IMR-90 (cell line): ENCODE measurements around the gene ZFAND6. TPM values are rescaled to one million over a fixed set of nuclear protein-coding genes. Genes with fewer than 3 reads are reported as not detected.

ENCODE experiments used
- ATAC-seq: fragments of 200-7000 bp; cut with Tn5 transposase; 2 replicates; pipeline ENCODE4 v1.9.1; 2020; ENCODE audit warnings: low read depth, mild to moderate bottlenecking, moderate library complexity
- BruUV-seq: library from RNA; stranded (reverse); fragments of 400-500 nt; replicated peaks from 2 replicates; lab custom pipeline; 2021; lab: Mats Ljungman, UMichigan
- CTCF ChIA-PET: fragments of 300-600 bp; formaldehyde crosslinking; extraction: SDS; loops from one replicate; lab custom pipeline; 2021; ENCODE audit warnings: antibody characterized with exemption; lab: Yijun Ruan, JAX
- POLR2A ChIA-PET: fragments of 300-600 bp; sonication (Branson Sonifier 250); formaldehyde crosslinking; loops from one replicate; lab custom pipeline; 2022; ENCODE audit warnings: antibody characterized with exemption; ENCODE audit not compliant: unreplicated experiment; lab: Charles Lee
- DNase-seq: peaks from one replicate; pipeline ENCODE4 v3.0.0; 2013
- H2AFZ ChIP-seq: replicated peaks from 2 replicates; pipeline ENCODE3; 2013; ENCODE audit warnings: low read length, mild to moderate bottlenecking; ENCODE audit not compliant: poor library complexity
- H2AK5ac ChIP-seq: 2 replicates; pipeline ENCODE4 v1.6.1; 2013; ENCODE audit warnings: low read depth, low read length, inconsistent platforms
- H2AK9ac ChIP-seq: replicated peaks from 2 replicates; pipeline ENCODE3; 2013; ENCODE audit warnings: mild to moderate bottlenecking, low read depth, low read length, moderate library complexity; ENCODE audit not compliant: poor library complexity
- H2BK120ac ChIP-seq: 2 replicates; pipeline ENCODE4 v1.6.1; 2013; ENCODE audit warnings: low read depth, low read length, inconsistent platforms
- H2BK15ac ChIP-seq: 3 replicates; pipeline ENCODE4 v1.6.1; 2013; ENCODE audit warnings: low read depth, low read length, inconsistent platforms
- H2BK20ac ChIP-seq: 2 replicates; pipeline ENCODE4 v1.6.1; 2013; ENCODE audit warnings: low read depth, mild to moderate bottlenecking, inconsistent platforms, low read length, moderate library complexity
- H2BK5ac ChIP-seq: 2 replicates; pipeline ENCODE4 v1.6.1; 2013; ENCODE audit warnings: mild to moderate bottlenecking, low read depth, low read length, inconsistent platforms; ENCODE audit not compliant: poor library complexity, severe bottlenecking
- H3K14ac ChIP-seq: replicated peaks from 2 replicates; pipeline ENCODE4 v1.6.1; 2013; ENCODE audit warnings: low read depth, low read length, inconsistent platforms
- H3K18ac ChIP-seq: 2 replicates; pipeline ENCODE4 v1.6.1; 2013; ENCODE audit warnings: low read depth, low read length, control low read depth
- H3K23ac ChIP-seq: 2 replicates; pipeline ENCODE4 v1.6.1; 2013; ENCODE audit warnings: low read depth, low read length, inconsistent platforms
- H3K27ac ChIP-seq: 2 replicates; pipeline ENCODE4 v1.5.1; 2013; ENCODE audit warnings: mild to moderate bottlenecking, control low read depth, low read length; ENCODE audit not compliant: insufficient read depth
- H3K27me3 ChIP-seq: 2 replicates; pipeline ENCODE4 v1.6.1; 2013; ENCODE audit warnings: low read length; ENCODE audit not compliant: control insufficient read depth, insufficient read depth
- H3K36me3 ChIP-seq: 2 replicates; pipeline ENCODE4 v1.6.1; 2013; ENCODE audit warnings: low read length, mixed read lengths; ENCODE audit not compliant: control insufficient read depth, insufficient read depth
- H3K4ac ChIP-seq: 2 replicates; pipeline ENCODE4 v1.6.1; 2013; ENCODE audit warnings: low read depth, low read length, inconsistent platforms
- H3K4me1 ChIP-seq: 2 replicates; pipeline ENCODE4 v1.6.1; 2013; ENCODE audit warnings: low read length, mixed read lengths; ENCODE audit not compliant: control insufficient read depth, insufficient read depth
- H3K4me2 ChIP-seq: 2 replicates; pipeline ENCODE4 v1.6.1; 2013; ENCODE audit warnings: low read depth, mild to moderate bottlenecking, control low read depth, low read length, moderate library complexity
- H3K4me3 ChIP-seq: 2 replicates; pipeline ENCODE4 v1.5.1; 2013; ENCODE audit warnings: low read depth, mild to moderate bottlenecking, control low read depth, low read length, moderate library complexity; ENCODE audit not compliant: insufficient read depth
- H3K56ac ChIP-seq: 2 replicates; pipeline ENCODE4 v1.6.1; 2013; ENCODE audit warnings: low read length, inconsistent platforms; ENCODE audit not compliant: insufficient read depth; ENCODE audit errors: extremely low read depth
- H3K79me1 ChIP-seq, 2 experiments: 2 replicates each; pipeline ENCODE4 v1.6.1; 2013; ENCODE audit warnings: low read length in 2 of 2, inconsistent platforms in 1 of 2, low read depth in 1 of 2
- H3K9ac ChIP-seq: 2 replicates; pipeline ENCODE4 v1.6.1; 2013; ENCODE audit warnings: low read depth, low read length, control low read depth
- H3K9me1 ChIP-seq: 2 replicates; pipeline ENCODE4 v1.6.1; 2013; ENCODE audit warnings: low read length, inconsistent platforms; ENCODE audit not compliant: insufficient read depth
- H3K9me3 ChIP-seq: 2 replicates; pipeline ENCODE4 v1.6.1; 2013; ENCODE audit warnings: low read length; ENCODE audit not compliant: control insufficient read depth, insufficient read depth
- H4K20me1 ChIP-seq: 2 replicates; pipeline ENCODE4 v1.6.1; 2013; ENCODE audit warnings: low read length, inconsistent platforms; ENCODE audit not compliant: insufficient read depth
- H4K5ac ChIP-seq: 2 replicates; pipeline ENCODE4 v1.6.1; 2013; ENCODE audit warnings: mild to moderate bottlenecking, low read depth, low read length, control low read depth
- H4K8ac ChIP-seq, 2 experiments: 2 replicates each; pipeline ENCODE4 v1.6.1; 2013; ENCODE audit warnings: low read depth in 2 of 2, low read length in 2 of 2, control low read depth in 1 of 2, inconsistent platforms in 1 of 2
- H4K91ac ChIP-seq: 2 replicates; pipeline ENCODE4 v1.6.1; 2013; ENCODE audit warnings: low read depth, low read length, inconsistent platforms; ENCODE audit not compliant: insufficient read depth
- CEBPB ChIP-seq: IDR thresholded peaks from 2 replicates; pipeline ENCODE4 v1.6.1; 2012; ENCODE audit warnings: low read depth, low read length, improper control_type of control experiment
- CHD1 ChIP-seq: IDR thresholded peaks from 2 replicates; pipeline ENCODE4 v1.6.1; 2012; ENCODE audit warnings: low read depth, low read length, improper control_type of control experiment
- ELK1 ChIP-seq: fragments of 150-350 bp; IDR thresholded peaks from 2 replicates; pipeline ENCODE4 v1.6.1; 2016; ENCODE audit warnings: low read depth, mild to moderate bottlenecking, low read length, moderate library complexity, borderline replicate concordance
- FOS ChIP-seq: fragments of 150-350 bp; IDR thresholded peaks from 2 replicates; pipeline ENCODE4 v1.6.1; 2016; ENCODE audit warnings: low read depth, low read length
- MAFK ChIP-seq: IDR thresholded peaks from 2 replicates; pipeline ENCODE4 v1.6.1; 2012; ENCODE audit warnings: low read depth, low read length, improper control_type of control experiment
- MAZ ChIP-seq: IDR thresholded peaks from 2 replicates; pipeline ENCODE4 v1.6.1; 2012; ENCODE audit warnings: low read depth, mild to moderate bottlenecking, low read length, improper control_type of control experiment, moderate library complexity, borderline replicate concordance
- MXI1 ChIP-seq: IDR thresholded peaks from 2 replicates; pipeline ENCODE4 v1.6.1; 2012; ENCODE audit warnings: low read depth, mild to moderate bottlenecking, low read length, moderate library complexity, borderline replicate concordance
- NFE2L2 ChIP-seq: fragments of 150-350 bp; IDR thresholded peaks from 2 replicates; pipeline ENCODE4 v1.6.1; 2016; ENCODE audit warnings: low read depth, mild to moderate bottlenecking, low read length
- POLR2A ChIP-seq: IDR thresholded peaks from 2 replicates; pipeline ENCODE4 v1.6.1; 2012; ENCODE audit warnings: mild to moderate bottlenecking, low read depth, low read length
- RAD21 ChIP-seq: IDR thresholded peaks from 2 replicates; pipeline ENCODE4 v1.6.1; 2012; ENCODE audit warnings: low read length, improper control_type of control experiment
- RCOR1 ChIP-seq: IDR thresholded peaks from 2 replicates; pipeline ENCODE4 v1.6.1; 2012; ENCODE audit warnings: mild to moderate bottlenecking, low read length, improper control_type of control experiment; ENCODE audit not compliant: insufficient replicate concordance
- RFX5 ChIP-seq: IDR thresholded peaks from 2 replicates; pipeline ENCODE4 v1.8.0; 2012; ENCODE audit warnings: low read depth, mild to moderate bottlenecking, low read length, moderate library complexity
- SMC3 ChIP-seq: fragments of 150-350 bp; IDR thresholded peaks from 2 replicates; pipeline ENCODE4 v1.6.1; 2016; ENCODE audit warnings: low read depth, mild to moderate bottlenecking, antibody characterized with exemption, low read length, moderate library complexity
- WGBS, 2 experiments: methylation state at CpG; one replicate each; pipeline versions ENCODE4 v1.1.5 to v1.1.7; 2013; ENCODE audit warnings: missing lambda C conversion rate in 2 of 2; ENCODE audit not compliant: insufficient read length in 1 of 2; ENCODE audit errors: extremely low coverage in 2 of 2; 5-methylcytosine and 5-hydroxymethylcytosine counted together
- dilution Hi-C: fragments of 300-500 bp; cut with HindIII; formaldehyde crosslinking; loops from one replicate; pipeline ENCODE4 v1.14.3; 2018; ENCODE audit warnings: low sequenced_read_pairs; ENCODE audit not compliant: unreplicated experiment
- in situ Hi-C: fragments of 300-500 bp; cut with MboI; formaldehyde crosslinking; loops from 3 replicates; pipeline ENCODE4 v1.14.3; 2019; ENCODE audit warnings: low sequenced_read_pairs, inconsistent platforms, mixed read lengths
- intact Hi-C: fragments of 100-400 bp; cut with micrococcal nuclease; formaldehyde crosslinking; loops from 2 replicates; pipeline ENCODE4 v1.10.0; 2022
- polyA plus RNA-seq, 3 experiments: library from polyadenylated mRNA; depleted of rRNA; stranded (reverse); fragments of >200 nt; gene quantifications; 2 replicates each; pipeline ENCODE4 v1.2.3, GENCODE V29; 2012; ENCODE audit warnings: low replicate concordance in 1 of 3
- total RNA-seq: library from RNA; depleted of rRNA; stranded (reverse); fragments of >200 nt; gene quantifications from 2 replicates; pipeline ENCODE4 v1.2.3, GENCODE V29; 2012
- TF ChIP-seq, protein P1 (sequence below): fragments of 150-350 bp; IDR thresholded peaks from 2 replicates; pipeline ENCODE4 v1.6.1; 2017; ENCODE audit warnings: mild to moderate bottlenecking, antibody characterized with exemption, low read length, low read depth
- TF ChIP-seq, protein P2 (sequence below): conservative IDR thresholded peaks from 2 replicates; pipeline ENCODE4 v1.5.1; 2012; ENCODE audit warnings: mild to moderate bottlenecking, low read depth, low read length, improper control_type of control experiment

Gene ZFAND6
- total and polyA plus RNA-seq, 2 of the 4 experiments (the other 2 are of a cell fraction), result 77.5 to 96.4 TPM

GRCh38 chr15:80028937-80029336 lies 30.5 kb upstream of the ZFAND6 start:
- Histone ChIP-seq H3K4me1 (peaks cover 8% of the 10 kb centered on the region), H2BK120ac (no peak overlapping the region), H3K14ac (no peak overlapping the region), H3K4me3 (no peak overlapping the region), H3K27me3 (no peaks in the 10 kb centered on the region), H2BK15ac (no peak overlapping the region), H4K91ac (no peak overlapping the region), H2BK5ac (no peak overlapping the region), H3K9ac (no peak overlapping the region), H3K9me1 (0 out of 2 replicates have a peak, but pooled peaks cover 6% of the 10 kb centered on the region), H3K4me2 (no peak overlapping the region), H3K79me1 (no peaks in the 10 kb centered on the region), H4K5ac (no peak overlapping the region), H2AFZ (no peak overlapping the region), H3K56ac (no peak overlapping the region), H2AK5ac (no peak overlapping the region), H2BK20ac (no peak overlapping the region), H3K18ac (no peak overlapping the region), H3K9me3 (no peaks in the 10 kb centered on the region), H3K23ac (no peak overlapping the region), H3K4ac (no peak overlapping the region), H2AK9ac (no peak overlapping the region), H3K36me3 (no peaks in the 10 kb centered on the region), H3K27ac (no peak overlapping the region), H4K8ac (no peak overlapping the region), H4K20me1 (no peaks in the 10 kb centered on the region)
- no CpG with 5 or more reads among the region's 2 CpGs for WGBS, 2 experiments
- ATAC-seq (no peak), DNase-seq (no peak)
- no TSS peak for BruUV-seq
- intact Hi-C loops (no loop called here), in situ Hi-C loops (no loop called here), dilution Hi-C loops (no loop called here)
- ChIA-PET POLR2A (no interaction called here), CTCF (interaction anchor here (1.2 kb wide), 1 partner anchor 13 kb away, joined by 3 read pairs; no protein-coding TSS in a partner anchor)
- TF ChIP-seq RFX5 (no peak), RAD21 (no peak), POLR2A (no peak), NFE2L2 (no peak), MXI1 (no peak), CHD1 (no peak), MAFK (no peak), ELK1 (no peak), CEBPB (no peak), SMC3 (no peak), RCOR1 (no peak), MAZ (no peak), FOS (no peak)
- TF ChIP-seq, protein P1, sequence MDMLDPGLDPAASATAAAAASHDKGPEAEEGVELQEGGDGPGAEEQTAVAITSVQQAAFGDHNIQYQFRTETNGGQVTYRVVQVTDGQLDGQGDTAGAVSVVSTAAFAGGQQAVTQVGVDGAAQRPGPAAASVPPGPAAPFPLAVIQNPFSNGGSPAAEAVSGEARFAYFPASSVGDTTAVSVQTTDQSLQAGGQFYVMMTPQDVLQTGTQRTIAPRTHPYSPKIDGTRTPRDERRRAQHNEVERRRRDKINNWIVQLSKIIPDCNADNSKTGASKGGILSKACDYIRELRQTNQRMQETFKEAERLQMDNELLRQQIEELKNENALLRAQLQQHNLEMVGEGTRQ, result no peak
- TF ChIP-seq, protein P2, sequence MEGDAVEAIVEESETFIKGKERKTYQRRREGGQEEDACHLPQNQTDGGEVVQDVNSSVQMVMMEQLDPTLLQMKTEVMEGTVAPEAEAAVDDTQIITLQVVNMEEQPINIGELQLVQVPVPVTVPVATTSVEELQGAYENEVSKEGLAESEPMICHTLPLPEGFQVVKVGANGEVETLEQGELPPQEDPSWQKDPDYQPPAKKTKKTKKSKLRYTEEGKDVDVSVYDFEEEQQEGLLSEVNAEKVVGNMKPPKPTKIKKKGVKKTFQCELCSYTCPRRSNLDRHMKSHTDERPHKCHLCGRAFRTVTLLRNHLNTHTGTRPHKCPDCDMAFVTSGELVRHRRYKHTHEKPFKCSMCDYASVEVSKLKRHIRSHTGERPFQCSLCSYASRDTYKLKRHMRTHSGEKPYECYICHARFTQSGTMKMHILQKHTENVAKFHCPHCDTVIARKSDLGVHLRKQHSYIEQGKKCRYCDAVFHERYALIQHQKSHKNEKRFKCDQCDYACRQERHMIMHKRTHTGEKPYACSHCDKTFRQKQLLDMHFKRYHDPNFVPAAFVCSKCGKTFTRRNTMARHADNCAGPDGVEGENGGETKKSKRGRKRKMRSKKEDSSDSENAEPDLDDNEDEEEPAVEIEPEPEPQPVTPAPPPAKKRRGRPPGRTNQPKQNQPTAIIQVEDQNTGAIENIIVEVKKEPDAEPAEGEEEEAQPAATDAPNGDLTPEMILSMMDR, result no peak
